Measurements from ENCODE around the gene PP2D1. TPM values are rescaled to one million over a fixed set of nuclear protein-coding genes. Genes with fewer than 3 reads are reported as not detected.

Gene PP2D1
- total and polyA plus RNA-seq, 2 donors (not counting 3 experiments of a cell fraction or from before 2014, with no cell fraction given) = not detected

- no peak for DNase-seq (ENCODE audit: low read depth, low spot score)
- POLR2A ChIA-PET = no interaction called here
Observed at GRCh38 chr3:20060974-20061685, 49.1 kb upstream of the PP2D1 start.

More at GRCh38 chr3:20060974-20061685, 49.1 kb upstream of the PP2D1 start:
- intact Hi-C loops (cut with micrococcal nuclease) (no loop called here), dilution Hi-C loops (cut with MboI; ENCODE audit: extremely low pct_ligation_motif_present, low sequenced_read_pairs) (no loop called here)
- H3K4me2 ChIP-seq (ENCODE audit: insufficient read depth, low read length) = no peak overlapping the region
- H3K4me1 ChIP-seq (ENCODE audit: control insufficient read depth, extremely low read depth, insufficient read depth, low read length) = peaks cover 14% of the 10 kb centered on the region
- no peak overlapping the region for H3K9ac ChIP-seq (replicated peaks; ENCODE audit: extremely low read depth, insufficient read depth, low read length)
- BruUV-seq (replicated peaks) = no TSS peak
- CTCF ChIA-PET = no interaction called here
- H3K4me3 ChIP-seq (replicated peaks in 1 of 3; ENCODE audit: insufficient read depth in 1 of 3, low read depth in 1 of 3, low read length in 3 of 3) = no peak overlapping the region
- H3K36me3 ChIP-seq (ENCODE audit: control insufficient read depth in 2 of 2, extremely low read depth in 1 of 2, insufficient read depth in 2 of 2, low read length in 2 of 2) = no peaks in the 10 kb centered on the region
- H3K27ac ChIP-seq (ENCODE audit: insufficient read depth, low read depth, low read length) = no peak overlapping the region
- no peak for FAIRE-seq
- H3K79me2 ChIP-seq (ENCODE audit: control insufficient read depth, insufficient read depth, low read length) = no peaks in the 10 kb centered on the region
- peaks cover 2% of the 10 kb centered on the region for H4K20me1 ChIP-seq (replicated peaks; ENCODE audit: control insufficient read depth, extremely low read depth, insufficient read depth, low read length)
- peak overlapping the region; percentile 47 for H2AFZ ChIP-seq (ENCODE audit: low read depth, low read length)
- no peaks in the 10 kb centered on the region for H3K27me3 ChIP-seq (ENCODE audit: control insufficient read depth in 2 of 2, insufficient read depth in 2 of 2, low read length in 2 of 2)
- no peaks in the 10 kb centered on the region for H3K9me3 ChIP-seq (replicated peaks; ENCODE audit: control insufficient read depth, insufficient read depth, low read length)
- TF ChIP-seq POLR2A (IDR thresholded peaks at IDR 0.05; ENCODE audit: low read depth, low read length) (no peak), GATA2 (IDR thresholded peaks at IDR 0.05; ENCODE audit: insufficient read depth, insufficient read length, low read depth, low read length) (no peak), POLR2AphosphoS5 (IDR thresholded peaks at IDR 0.05; ENCODE audit: insufficient read depth, low read depth, low read length) (no peak), EZH2 (IDR thresholded peaks at IDR 0.05; ENCODE audit: borderline replicate concordance, low read depth, low read length, severe bottlenecking) (no peak), JUN (IDR thresholded peaks at IDR 0.05; ENCODE audit: borderline replicate concordance, insufficient read depth, insufficient read length, low read depth) (no peak), FOS (IDR thresholded peaks at IDR 0.05; ENCODE audit: borderline replicate concordance, insufficient read depth, low read length) (no peak), CTCF (IDR thresholded peaks at IDR 0.05; ENCODE audit: extremely low read depth in 1 of 2, insufficient read depth in 1 of 2, low read depth in 1 of 2, low read length in 2 of 2) (no peak), MAX (IDR thresholded peaks at IDR 0.05; ENCODE audit: insufficient read depth, insufficient read length) (no peak), MYC (IDR thresholded peaks at IDR 0.05; ENCODE audit: low read depth, low read length) (no peak)
- H3K9me1 ChIP-seq (replicated peaks; ENCODE audit: control insufficient read depth, extremely low read depth, insufficient read depth, low read length) = no peaks in the 10 kb centered on the region
